Ascending aorta (tissue), 2 donors: ENCODE results near the gene PPP1R14C. TPM values are rescaled to one million over a fixed set of nuclear protein-coding genes. Genes with fewer than 3 reads are reported as not detected.

Source experiments
- DNase-seq, 2 donors: peaks; one replicate each; pipeline ENCODE4 v3.0.0-alpha.2; 2019; ENCODE audit warnings: low spot score in 2 of 2
- H3K27ac ChIP-seq, 2 donors: fragments of 200-600 bp; sonication (generic); one replicate each; pipeline ENCODE4 v1.5.1; 2016 to 2017; ENCODE audit warnings: mild to moderate bottlenecking in 1 of 2
- H3K27me3 ChIP-seq: fragments of 200-600 bp; sonication (generic); one replicate; pipeline ENCODE4 v1.5.1; 2017
- H3K36me3 ChIP-seq, 2 donors: fragments of 200-600 bp; sonication (generic); one replicate each; pipeline ENCODE4 v1.5.1; 2016
- H3K4me1 ChIP-seq, 2 donors: fragments of 200-600 bp; sonication (generic); one replicate each; pipeline ENCODE4 v1.5.1; 2016 to 2017; ENCODE audit warnings: mild to moderate bottlenecking in 1 of 2
- H3K4me3 ChIP-seq, 2 donors: fragments of 200-600 bp; sonication (generic); one replicate each; pipeline ENCODE4 v1.5.1; 2016 to 2017; ENCODE audit warnings: mild to moderate bottlenecking in 1 of 2
- H3K9me3 ChIP-seq, 2 donors: fragments of 200-600 bp; sonication (generic); one replicate each; pipeline ENCODE4 v1.5.1; 2016
- CTCF ChIP-seq, 3 experiments: fragments of 200-600 bp in 2 of 3; fragments of 450-650 bp in 1 of 3; sonication (generic) in 2 of 3; IDR thresholded peaks; one replicate each; pipeline ENCODE4 v1.5.1; 2016 to 2019; ENCODE audit warnings: antibody characterized with exemption in 3 of 3, mild to moderate bottlenecking in 1 of 3, moderate library complexity in 1 of 3
- intact Hi-C: fragments of 100-400 bp; cut with DNase I; formaldehyde crosslinking; loops from one replicate; pipeline ENCODE4 v1.15.1; 2023
- total RNA-seq: library from RNA; depleted of rRNA; stranded (reverse); fragments of >200 nt; gene quantifications from one replicate; pipeline ENCODE4 v1.1.0, GENCODE V29; 2016

Gene PPP1R14C
- total RNA-seq, 1 donor from 2014 or later = not detected

- Histone ChIP-seq H3K9me3 (no peaks in the 10 kb centered on the region), H3K4me3 (no peak overlapping the region), H3K36me3 (no peaks in the 10 kb centered on the region), H3K4me1 (no peaks in the 10 kb centered on the region), H3K27ac (no peak overlapping the region), H3K27me3 (no peaks in the 10 kb centered on the region)
- DNase-seq = no peak
- no peak for TF ChIP-seq CTCF (IDR thresholded peaks at IDR 0.05)
- intact Hi-C loops = no loop called here
Measured at GRCh38 chr6:150163970-150164369, 21.1 kb downstream of the PPP1R14C start.

- Histone ChIP-seq H3K27ac (no peak overlapping the region), H3K9me3 (no peaks in the 10 kb centered on the region), H3K4me1 (no peaks in the 10 kb centered on the region), H3K36me3 (no peaks in the 10 kb centered on the region), H3K4me3 (no peak overlapping the region), H3K27me3 (no peaks in the 10 kb centered on the region)
- no peak for DNase-seq
- intact Hi-C loops = no loop called here
- TF ChIP-seq CTCF (IDR thresholded peaks at IDR 0.05) = no peak
Measured at GRCh38 chr6:150165020-150165702, 22.3 kb downstream of the PPP1R14C start.

GRCh38 chr6:150167479-150167873 lies 24.6 kb downstream of the PPP1R14C start:
- intact Hi-C loops = no loop called here
- H3K9me3 ChIP-seq = no peaks in the 10 kb centered on the region
- TF ChIP-seq CTCF (IDR thresholded peaks at IDR 0.05) = no peak
- no peak overlapping the region for H3K27ac ChIP-seq
- no peaks in the 10 kb centered on the region for H3K36me3 ChIP-seq
- no peaks in the 10 kb centered on the region for H3K27me3 ChIP-seq
- no peak overlapping the region for H3K4me3 ChIP-seq
- DNase-seq = no peak
- H3K4me1 ChIP-seq = no peaks in the 10 kb centered on the region

GRCh38 chr6:150169181-150169580 lies 26.3 kb downstream of the PPP1R14C start:
- Histone ChIP-seq H3K27me3 (no peaks in the 10 kb centered on the region), H3K9me3 (no peaks in the 10 kb centered on the region), H3K27ac (no peak overlapping the region), H3K4me1 (no peaks in the 10 kb centered on the region), H3K36me3 (no peaks in the 10 kb centered on the region), H3K4me3 (no peak overlapping the region)
- no peak for DNase-seq
- intact Hi-C loops = no loop called here
- no peak for TF ChIP-seq CTCF (IDR thresholded peaks at IDR 0.05)

GRCh38 chr6:150169609-150170008 lies 26.8 kb downstream of the PPP1R14C start:
- no peak overlapping the region for H3K4me3 ChIP-seq
- no peak overlapping the region for H3K27ac ChIP-seq
- no peaks in the 10 kb centered on the region for H3K27me3 ChIP-seq
- no peak for DNase-seq
- no peak for TF ChIP-seq CTCF (IDR thresholded peaks at IDR 0.05)
- H3K36me3 ChIP-seq = no peaks in the 10 kb centered on the region
- intact Hi-C loops = no loop called here
- no peaks in the 10 kb centered on the region for H3K9me3 ChIP-seq
- H3K4me1 ChIP-seq = no peaks in the 10 kb centered on the region

- H3K9me3 ChIP-seq = no peaks in the 10 kb centered on the region
- no peak overlapping the region for H3K4me3 ChIP-seq
- no peak for DNase-seq
- intact Hi-C loops = no loop called here
- no peak for TF ChIP-seq CTCF (IDR thresholded peaks at IDR 0.05)
- no peaks in the 10 kb centered on the region for H3K4me1 ChIP-seq
- no peaks in the 10 kb centered on the region for H3K36me3 ChIP-seq
- H3K27me3 ChIP-seq = no peaks in the 10 kb centered on the region
- H3K27ac ChIP-seq = no peak overlapping the region
Measured at GRCh38 chr6:150172929-150173328, 30.1 kb downstream of the PPP1R14C start.
